GM23338 (cell line): Measurements from ENCODE around the gene CDKL4. TPM values are rescaled to one million over a fixed set of nuclear protein-coding genes. Genes with fewer than 3 reads are reported as not detected.

Experiments
- ATAC-seq: fragments of 200-7000 bp; cut with Tn5 transposase; 3 replicates; pipeline ENCODE4 v1.9.1; 2020
- DNase-seq: peaks from one replicate; pipeline ENCODE4 v3.0.0-alpha.2; 2015; ENCODE audit warnings: low spot score
- H2AFZ ChIP-seq: fragments of 200-600 bp; sonication (generic); 2 replicates; pipeline ENCODE4 v1.8.0; 2016; ENCODE audit warnings: antibody characterized with exemption, mild to moderate bottlenecking, moderate library complexity
- H3F3A ChIP-seq: fragments of 200-600 bp; sonication (generic); replicated peaks from 2 replicates; pipeline ENCODE4 v1.8.0; 2017; ENCODE audit warnings: antibody characterized with exemption, mixed run types, low read depth
- H3K27ac ChIP-seq: fragments of 200-600 bp; sonication (generic); 2 replicates; pipeline ENCODE4 v1.6.1; 2016; ENCODE audit warnings: low read depth
- H3K27me3 ChIP-seq: fragments of 200-600 bp; sonication (generic); 2 replicates; pipeline ENCODE4 v1.8.0; 2016; ENCODE audit warnings: mild to moderate bottlenecking, mixed run types, moderate library complexity; ENCODE audit not compliant: insufficient read depth
- H3K36me3 ChIP-seq: fragments of 200-600 bp; sonication (generic); 2 replicates; pipeline ENCODE4 v1.8.0; 2016; ENCODE audit warnings: mild to moderate bottlenecking; ENCODE audit not compliant: insufficient read depth
- H3K4me1 ChIP-seq: fragments of 200-600 bp; sonication (generic); 2 replicates; pipeline ENCODE4 v1.8.0; 2016; ENCODE audit warnings: mild to moderate bottlenecking, moderate library complexity; ENCODE audit not compliant: insufficient read depth
- H3K4me2 ChIP-seq: fragments of 200-600 bp; sonication (generic); 2 replicates; pipeline ENCODE4 v1.7.1; 2017; ENCODE audit warnings: mixed run types
- H3K4me3 ChIP-seq: fragments of 200-600 bp; sonication (generic); 2 replicates; pipeline ENCODE4 v1.6.1; 2016; ENCODE audit warnings: mixed run types
- H3K79me2 ChIP-seq: fragments of 200-600 bp; sonication (generic); replicated peaks from 2 replicates; pipeline ENCODE4 v1.8.0; 2017; ENCODE audit warnings: mild to moderate bottlenecking; ENCODE audit not compliant: insufficient read depth
- H3K9me2 ChIP-seq: fragments of 200-600 bp; sonication (generic); 2 replicates; pipeline ENCODE4 v1.8.0; 2017; ENCODE audit not compliant: insufficient read depth
- H4K20me1 ChIP-seq: fragments of 200-600 bp; sonication (generic); replicated peaks from 2 replicates; pipeline ENCODE4 v1.8.0; 2017; ENCODE audit warnings: mild to moderate bottlenecking; ENCODE audit not compliant: insufficient read depth
- H3K27ac Mint-ChIP-seq: 2 replicates; pipeline ENCODE4 v1.8.0; 2020; ENCODE audit warnings: inconsistent platforms, mild to moderate bottlenecking, moderate library complexity, mixed read lengths
- H3K27me3 Mint-ChIP-seq: 3 replicates; pipeline ENCODE4 v1.8.0; 2022; ENCODE audit warnings: low read depth, mild to moderate bottlenecking, moderate library complexity, mixed read lengths, inconsistent platforms; ENCODE audit not compliant: insufficient read depth, poor library complexity
- H3K36me3 Mint-ChIP-seq: 3 replicates; pipeline ENCODE4 v1.8.0; 2021; ENCODE audit warnings: low read depth, mild to moderate bottlenecking, inconsistent platforms, moderate library complexity, mixed read lengths
- H3K4me1 Mint-ChIP-seq: 3 replicates; pipeline ENCODE4 v1.8.0; 2020; ENCODE audit warnings: mild to moderate bottlenecking, inconsistent platforms, mixed read lengths
- H3K4me3 Mint-ChIP-seq: 3 replicates; pipeline ENCODE4 v1.8.0; 2021; ENCODE audit warnings: moderate library complexity, mild to moderate bottlenecking, inconsistent platforms, mixed read lengths
- H3K9me3 Mint-ChIP-seq: 3 replicates; pipeline ENCODE4 v1.8.0; 2020; ENCODE audit warnings: moderate library complexity, mild to moderate bottlenecking, inconsistent platforms, mixed read lengths
- CREB1 ChIP-seq: fragments of 250-450 bp; sonication (Bioruptor Pico); IDR thresholded peaks from 2 replicates; pipeline ENCODE4 v1.5.0; 2020; ENCODE audit warnings: low read depth, mild to moderate bottlenecking, moderate library complexity
- ETS1 ChIP-seq: IDR thresholded peaks from 2 replicates; pipeline ENCODE4 v1.6.1; 2016; ENCODE audit warnings: antibody characterized with exemption
- EZH2 ChIP-seq: fragments of 200-600 bp; sonication (generic); IDR thresholded peaks from one replicate; pipeline ENCODE4 v1.8.0; 2017; ENCODE audit warnings: antibody characterized with exemption, mild to moderate bottlenecking, low read depth; ENCODE audit not compliant: unreplicated experiment
- EZH2phosphoT487 ChIP-seq: fragments of 200-600 bp; sonication (generic); IDR thresholded peaks from one replicate; pipeline ENCODE4 v1.8.1; 2018; ENCODE audit warnings: antibody characterized with exemption; ENCODE audit not compliant: unreplicated experiment
- JUNB ChIP-seq: IDR thresholded peaks from one replicate; pipeline ENCODE4 v1.6.1; 2016; ENCODE audit warnings: antibody characterized with exemption; ENCODE audit not compliant: unreplicated experiment
- NANOG ChIP-seq: IDR thresholded peaks from 2 replicates; pipeline ENCODE4 v1.6.1; 2016; ENCODE audit warnings: antibody characterized with exemption, borderline replicate concordance
- POLR2AphosphoS5 ChIP-seq: IDR thresholded peaks from 2 replicates; pipeline ENCODE4 v1.6.1; 2016; ENCODE audit warnings: antibody characterized with exemption, low read depth
- REST ChIP-seq: IDR thresholded peaks from one replicate; pipeline ENCODE4 v1.6.1; 2018; ENCODE audit warnings: antibody characterized with exemption; ENCODE audit not compliant: unreplicated experiment
- STAT1 ChIP-seq: IDR thresholded peaks from one replicate; pipeline ENCODE4 v1.6.1; 2016; ENCODE audit warnings: antibody characterized with exemption; ENCODE audit not compliant: unreplicated experiment
- ZNF114 ChIP-seq: fragments of 250-450 bp; sonication (Bioruptor Pico); IDR thresholded peaks from 2 replicates; pipeline ENCODE4 v1.5.0; 2020; ENCODE audit warnings: mild to moderate bottlenecking, moderate library complexity
- ZNF331 ChIP-seq: fragments of 250-450 bp; sonication (Bioruptor Pico); IDR thresholded peaks from 2 replicates; pipeline ENCODE4 v1.5.0; 2020; ENCODE audit warnings: low read depth, mild to moderate bottlenecking, moderate library complexity
- ZNF462 ChIP-seq: fragments of 250-450 bp; sonication (Bioruptor Pico); IDR thresholded peaks from 2 replicates; pipeline ENCODE4 v1.5.0; 2020; ENCODE audit warnings: mild to moderate bottlenecking, moderate library complexity
- polyA plus RNA-seq: library from polyadenylated mRNA; unstranded; fragments of >200 nt; fragmentation: Nextera tagmentation; extraction: Ambion mirVana; gene quantifications from 2 replicates; pipeline ENCODE4 v1.2.1, GENCODE V29; 2016
- total RNA-seq: library from RNA; depleted of rRNA; stranded (reverse); fragments of >200 nt; shearing (Covaris generic); gene quantifications from 2 replicates; pipeline ENCODE4 v1.2.3, GENCODE V29; 2014
- TF ChIP-seq, protein P1 (sequence below), 2 experiments: fragments of 200-600 bp in 1 of 2; sonication (generic) in 1 of 2; conservative IDR thresholded peaks; 2 replicates each; pipeline versions ENCODE4 v1.5.1 to v1.6.1; 2016 to 2017; ENCODE audit warnings: antibody characterized with exemption in 2 of 2, low read depth in 2 of 2, mild to moderate bottlenecking in 2 of 2, moderate library complexity in 1 of 2

The CDKL4 gene
- total and polyA plus RNA-seq, 2 experiments from 2014 or later = 0.24 TPM; not detected in 1

DNA sequence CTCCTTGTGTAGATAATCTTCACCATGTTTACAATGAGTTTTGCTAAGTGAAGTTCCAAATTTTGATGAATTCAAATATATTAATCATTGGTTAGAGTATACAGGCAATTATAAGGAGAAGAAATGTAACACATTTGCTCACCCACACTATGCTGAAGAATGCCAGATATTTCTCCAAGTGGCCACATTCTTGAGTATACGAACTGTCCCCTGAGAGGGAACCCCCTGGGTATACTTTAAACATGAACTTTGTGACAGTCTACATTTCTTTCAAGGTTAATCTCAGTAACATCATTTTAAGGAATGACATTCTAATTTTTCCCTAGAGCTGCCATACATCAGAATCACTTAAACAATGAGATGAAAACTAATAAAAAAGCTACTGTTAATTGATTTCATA lies 39.8 kb upstream of the CDKL4 start:
- no peak for ATAC-seq
- no peak overlapping the region for H3K27ac Mint-ChIP-seq
- H3K27me3 ChIP-seq = no peaks in the 10 kb centered on the region
- H3K4me2 ChIP-seq = no peak overlapping the region
- H3K4me3 ChIP-seq = no peak overlapping the region
- H3K4me3 Mint-ChIP-seq = no peak overlapping the region
- no peak overlapping the region for H3K27ac ChIP-seq
- peaks cover 14% of the 10 kb centered on the region; the same call in 2 of the 3 replicates for H3K36me3 Mint-ChIP-seq
- no peaks in the 10 kb centered on the region for H3K9me2 ChIP-seq
- H3K9me3 Mint-ChIP-seq = no peaks in the 10 kb centered on the region; the same call in 2 of the 3 replicates
- no peaks in the 10 kb centered on the region for H3K27me3 Mint-ChIP-seq
- H3K79me2 ChIP-seq = no peaks in the 10 kb centered on the region
- no peaks in the 10 kb centered on the region for H3F3A ChIP-seq
- no peaks in the 10 kb centered on the region for H3K4me1 ChIP-seq
- H2AFZ ChIP-seq = no peak overlapping the region
- peaks cover 28% of the 10 kb centered on the region for H3K36me3 ChIP-seq
- no peak for TF ChIP-seq JUNB
- no peak for TF ChIP-seq NANOG
- no peak for TF ChIP-seq ETS1
- TF ChIP-seq POLR2AphosphoS5 = no peak
- no peak for TF ChIP-seq CREB1 (CRISPR knock-in tag)
- TF ChIP-seq STAT1 = no peak
- TF ChIP-seq ZNF331 = no peak
- TF ChIP-seq ZNF462 (CRISPR knock-in tag) = no peak
- TF ChIP-seq, protein P1, sequence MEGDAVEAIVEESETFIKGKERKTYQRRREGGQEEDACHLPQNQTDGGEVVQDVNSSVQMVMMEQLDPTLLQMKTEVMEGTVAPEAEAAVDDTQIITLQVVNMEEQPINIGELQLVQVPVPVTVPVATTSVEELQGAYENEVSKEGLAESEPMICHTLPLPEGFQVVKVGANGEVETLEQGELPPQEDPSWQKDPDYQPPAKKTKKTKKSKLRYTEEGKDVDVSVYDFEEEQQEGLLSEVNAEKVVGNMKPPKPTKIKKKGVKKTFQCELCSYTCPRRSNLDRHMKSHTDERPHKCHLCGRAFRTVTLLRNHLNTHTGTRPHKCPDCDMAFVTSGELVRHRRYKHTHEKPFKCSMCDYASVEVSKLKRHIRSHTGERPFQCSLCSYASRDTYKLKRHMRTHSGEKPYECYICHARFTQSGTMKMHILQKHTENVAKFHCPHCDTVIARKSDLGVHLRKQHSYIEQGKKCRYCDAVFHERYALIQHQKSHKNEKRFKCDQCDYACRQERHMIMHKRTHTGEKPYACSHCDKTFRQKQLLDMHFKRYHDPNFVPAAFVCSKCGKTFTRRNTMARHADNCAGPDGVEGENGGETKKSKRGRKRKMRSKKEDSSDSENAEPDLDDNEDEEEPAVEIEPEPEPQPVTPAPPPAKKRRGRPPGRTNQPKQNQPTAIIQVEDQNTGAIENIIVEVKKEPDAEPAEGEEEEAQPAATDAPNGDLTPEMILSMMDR (conservative IDR thresholded peaks at IDR 0.05; ENCODE audit: low read depth in 2 of 2) = no peak
- no peak for TF ChIP-seq EZH2
- TF ChIP-seq REST = no peak
- no peak for TF ChIP-seq ZNF114 (CRISPR knock-in tag)
- no peak for TF ChIP-seq EZH2phosphoT487
- no peak for DNase-seq
- peaks cover 6% of the 10 kb centered on the region; the same call in 2 of the 3 replicates for H3K4me1 Mint-ChIP-seq
- H4K20me1 ChIP-seq = 0 out of 2 replicates have a peak, but pooled peaks cover 7% of the 10 kb centered on the region
